ENCODE measurements around the gene SLC16A12. TPM values are rescaled to one million over a fixed set of nuclear protein-coding genes. Genes with fewer than 3 reads are reported as not detected.
A peak's percentile ranks its signal among the peaks of the same experiment; 100 is the strongest.

Gene SLC16A12
- total and polyA plus RNA-seq, 2 of the 13 experiments (the other 11 are each of a cell fraction or from before 2014, with no cell fraction given), result 0.02 TPM; not detected in 1

GRCh38 chr10:89543841-89544240 lies 8.4 kb upstream of the SLC16A12 start:
- ATAC-seq (peak; percentile 47; the same call in 2 of the 3 replicates), FAIRE-seq (no peak), DNase-seq (ENCODE audit: low spot score) (peak; percentile 12)
- no peak overlapping the region for H3K4me2 ChIP-seq (ENCODE audit: low read depth, low read length)
- H3K9ac ChIP-seq (ENCODE audit: insufficient read depth, low read depth, low read length), result no peak overlapping the region
- no peaks in the 10 kb centered on the region for H3K79me2 ChIP-seq (ENCODE audit: insufficient read depth, low read length)
- BruUV-seq (replicated peaks), result no TSS peak
- ChIA-PET CTCF (ENCODE audit: low intra/inter-chr PET ratio, low total read pairs) (no interaction called here), POLR2A (no interaction called here)
- H3K4me3 ChIP-seq (replicated peaks in 1 of 3; ENCODE audit: insufficient read depth in 1 of 3, low read depth in 2 of 3, low read length in 3 of 3), result no peak overlapping the region
- no peaks in the 10 kb centered on the region for H3K27me3 ChIP-seq (ENCODE audit: control insufficient read depth in 1 of 2, insufficient read depth in 2 of 2, low read length in 2 of 2)
- 6% methylated on average over 3 of the region's 3 CpGs for WGBS (ENCODE audit: low lambda C conversion rate)
- no peaks in the 10 kb centered on the region for H3K36me3 ChIP-seq (replicated peaks in 1 of 2; ENCODE audit: control insufficient read depth in 1 of 2, insufficient read depth in 2 of 2, low read length in 2 of 2)
- TF ChIP-seq ZNF33B (CRISPR knock-in tag; IDR thresholded peaks at IDR 0.05) (no peak), TBX3 (IDR thresholded peaks at IDR 0.05; ENCODE audit: borderline replicate concordance) (peak; percentile 88), FOSL2 (CRISPR knock-in tag; IDR thresholded peaks at IDR 0.05) (peak; percentile 31; the same call in 1 of the 2 replicates), MAFK (conservative IDR thresholded peaks at IDR 0.05 in 1 of 2, IDR thresholded peaks at IDR 0.05 in 1 of 2; ENCODE audit: low read length in 2 of 2) (peak in 1 of 2 experiments; percentile 6; a peak in 1 of 4 replicates), ZNF556 (CRISPR knock-in tag; IDR thresholded peaks at IDR 0.05; ENCODE audit: borderline replicate concordance) (no peak)
- no peaks in the 10 kb centered on the region for H3K9me3 ChIP-seq (ENCODE audit: low read length)
- no peaks in the 10 kb centered on the region for H3K4me1 ChIP-seq (ENCODE audit: insufficient read depth, low read length)
- in situ Hi-C loops (cut with HindIII; ENCODE audit: extremely low pct_ligation_motif_present, low pct_unique_long_range_greater_than_20kb) (no loop called here), intact Hi-C loops (cut with micrococcal nuclease; ENCODE audit: unreplicated experiment) (no loop called here)
- H4K20me1 ChIP-seq (ENCODE audit: insufficient read depth, low read length), result no peaks in the 10 kb centered on the region
- no peak overlapping the region for H3K27ac ChIP-seq (ENCODE audit: extremely low read length, insufficient read depth, low read length)
- H2AFZ ChIP-seq (ENCODE audit: low read length), result no peak overlapping the region

GRCh38 chr10:89540420-89540949 lies 5.1 kb upstream of the SLC16A12 start:
- CTCF ChIA-PET (ENCODE audit: low intra/inter-chr PET ratio, low total read pairs), result no interaction called here
- no peak for FAIRE-seq
- Histone ChIP-seq H3K79me2 (ENCODE audit: insufficient read depth, low read length) (no peaks in the 10 kb centered on the region), H2AFZ (ENCODE audit: low read length) (no peak overlapping the region), H3K9me3 (ENCODE audit: low read length) (no peaks in the 10 kb centered on the region), H3K9ac (ENCODE audit: insufficient read depth, low read depth, low read length) (no peak overlapping the region), H3K4me1 (ENCODE audit: insufficient read depth, low read length) (no peaks in the 10 kb centered on the region), H3K27ac (ENCODE audit: extremely low read length, insufficient read depth, low read length) (no peak overlapping the region), H4K20me1 (ENCODE audit: insufficient read depth, low read length) (no peaks in the 10 kb centered on the region), H3K4me2 (ENCODE audit: low read depth, low read length) (no peak overlapping the region), H3K36me3 (replicated peaks in 1 of 2; ENCODE audit: control insufficient read depth in 1 of 2, insufficient read depth in 2 of 2, low read length in 2 of 2) (no peaks in the 10 kb centered on the region), H3K4me3 (replicated peaks in 1 of 3; ENCODE audit: insufficient read depth in 1 of 3, low read depth in 2 of 3, low read length in 3 of 3) (no peak overlapping the region), H3K27me3 (ENCODE audit: control insufficient read depth in 1 of 2, insufficient read depth in 2 of 2, low read length in 2 of 2) (peaks cover 0 to 9% of the 10 kb centered on the region in 2 experiments; a peak in 3 of 5 replicates)
- POLR2A ChIA-PET, result no interaction called here
- 35% methylated on average over 4 of the region's 4 CpGs for WGBS (ENCODE audit: low lambda C conversion rate)
- intact Hi-C loops (cut with micrococcal nuclease; ENCODE audit: unreplicated experiment), result no loop called here
- no peak for ATAC-seq
- DNase-seq (ENCODE audit: low spot score), result no peak
- in situ Hi-C loops (cut with HindIII; ENCODE audit: extremely low pct_ligation_motif_present, low pct_unique_long_range_greater_than_20kb), result no loop called here
- TF ChIP-seq SNAPC2 (CRISPR knock-in tag; IDR thresholded peaks at IDR 0.05), result no peak
- no TSS peak for BruUV-seq (replicated peaks)
